HL-60/S4 (cell line): ENCODE measurements around the gene DOCK6.

ENCODE experiments used
- in situ Hi-C: fragments of 300-500 bp; cut with MboI; formaldehyde crosslinking; loops from 2 replicates; pipeline ENCODE4 v1.14.3; 2022; ENCODE audit warnings: low sequenced_read_pairs

Gene DOCK6

DNA sequence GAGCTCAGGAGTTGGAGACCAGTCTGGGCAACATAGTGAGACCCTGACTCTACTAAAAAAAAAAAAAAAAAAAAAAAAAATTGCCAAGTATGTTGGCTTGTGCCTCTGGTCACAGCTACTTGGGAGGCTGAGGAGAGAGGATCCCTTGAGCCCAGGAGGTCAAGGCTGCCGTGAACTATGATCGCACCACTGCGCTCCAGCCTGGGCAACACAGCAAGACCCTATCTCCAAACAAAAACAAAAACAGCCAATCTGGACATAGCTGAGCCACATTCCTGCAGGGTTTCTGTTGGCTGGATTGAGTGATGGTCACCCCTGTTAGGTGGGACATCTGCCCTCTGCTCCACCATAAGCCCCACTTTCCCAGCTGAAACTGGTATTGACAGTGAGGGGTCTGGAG is 36.5 kb downstream of the DOCK6 start:
- in situ Hi-C loops = no loop called here

DNA sequence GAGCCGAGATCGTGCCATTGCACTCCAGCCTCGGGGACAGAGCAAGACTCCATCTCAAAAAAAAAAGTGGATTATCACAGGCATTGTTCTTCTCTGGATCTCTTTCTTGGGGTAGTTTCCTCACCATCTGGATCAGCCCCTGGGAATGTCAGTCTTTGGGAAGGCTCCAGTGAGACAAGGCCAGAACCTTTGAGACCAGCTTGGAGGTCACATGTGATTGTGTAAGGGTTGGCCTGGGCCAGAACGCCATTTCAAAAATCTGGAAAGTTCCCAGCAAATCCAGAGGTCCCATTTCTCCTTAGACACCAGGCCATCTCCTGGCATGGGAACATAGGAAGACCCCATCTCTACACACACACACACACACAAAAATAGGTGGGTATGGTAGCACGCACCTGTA is 37.2 kb downstream of the DOCK6 start:
- in situ Hi-C loops = no loop called here

DNA sequence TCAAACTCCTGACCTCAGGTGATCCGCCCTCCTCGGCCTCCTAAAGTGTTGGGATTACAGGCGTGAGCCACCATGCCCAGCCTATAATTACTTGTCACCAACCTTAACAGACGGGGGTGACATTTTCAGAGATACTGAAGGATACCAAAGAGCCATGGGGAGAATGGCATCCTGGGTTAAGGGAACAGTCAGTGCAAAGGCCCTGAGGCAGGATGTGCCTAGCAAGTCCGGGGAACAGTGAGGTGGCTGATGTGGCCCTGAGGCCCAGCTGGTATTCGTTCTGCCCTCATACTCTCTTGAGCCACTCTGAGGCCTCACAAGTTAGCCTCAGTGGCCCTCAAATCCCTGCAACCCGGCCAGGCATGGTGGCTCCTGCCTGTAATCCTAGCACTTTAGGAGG is 37.9 kb downstream of the DOCK6 start:
- in situ Hi-C loops = no loop called here

DNA sequence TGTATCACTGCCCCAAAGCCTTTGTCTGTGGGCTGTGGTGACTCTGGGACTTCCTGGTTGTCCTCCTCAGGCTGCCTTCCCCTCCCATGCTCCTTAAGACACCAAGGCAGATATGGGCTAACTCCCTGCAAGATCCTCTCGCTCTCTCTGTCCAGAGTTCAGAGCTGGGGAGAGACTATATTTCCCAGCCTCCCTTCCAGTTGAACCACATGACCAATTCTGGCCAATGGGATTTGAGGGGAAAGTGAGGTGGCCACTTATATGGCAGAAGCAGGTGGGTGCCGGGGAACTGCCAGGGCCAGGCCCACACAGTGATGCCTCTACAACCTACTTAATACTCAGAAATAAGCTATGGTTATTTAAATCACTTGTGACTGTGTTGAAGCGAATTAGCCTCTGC is 39.1 kb downstream of the DOCK6 start:
- in situ Hi-C loops = no loop called here

DNA sequence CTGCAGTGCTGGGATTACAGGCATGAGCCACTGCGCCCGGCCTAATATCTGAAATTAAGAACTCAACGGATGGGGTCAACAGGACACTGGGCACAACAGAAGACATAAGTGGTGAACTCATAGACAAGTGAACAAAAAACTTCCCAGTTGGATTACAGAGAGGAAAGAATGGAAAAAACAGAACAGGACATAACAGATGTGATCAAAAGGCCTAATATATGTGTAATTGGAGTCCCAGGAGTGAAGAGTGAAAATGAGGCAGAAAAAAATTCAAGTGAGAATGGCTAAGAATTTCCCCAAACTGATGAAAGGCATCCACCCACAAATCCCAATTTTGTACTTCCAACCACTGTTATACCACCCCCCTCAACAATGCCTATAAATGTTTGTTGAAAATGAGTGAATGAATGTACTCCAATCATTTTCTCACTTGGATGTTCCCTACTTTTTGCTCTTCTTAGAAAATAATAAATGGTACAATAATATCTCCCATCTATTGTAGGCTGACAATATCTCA is 41.2 kb downstream of the DOCK6 start:
- in situ Hi-C loops = no loop called here

DNA sequence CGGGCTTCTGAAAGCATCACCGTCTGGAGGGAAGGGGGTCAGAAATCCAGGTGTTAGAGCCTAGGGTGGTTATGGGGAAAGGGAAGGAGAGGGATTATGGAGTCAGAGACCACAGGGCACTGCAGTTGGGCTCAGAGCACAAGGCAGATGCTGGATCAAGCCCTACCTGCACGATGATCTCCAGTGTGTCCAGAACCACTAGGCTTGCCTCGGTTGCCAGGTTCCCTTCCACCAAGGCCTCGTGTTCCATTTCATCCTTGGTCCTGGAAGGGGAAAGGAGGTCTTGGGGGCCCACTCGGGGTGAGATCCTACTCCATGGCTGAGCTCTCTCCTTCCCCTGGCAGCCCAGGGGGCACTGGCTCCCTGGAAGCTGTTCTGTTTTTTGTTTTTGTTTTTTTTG is 47.9 kb downstream of the DOCK6 start:
- in situ Hi-C loops = no loop called here

DNA sequence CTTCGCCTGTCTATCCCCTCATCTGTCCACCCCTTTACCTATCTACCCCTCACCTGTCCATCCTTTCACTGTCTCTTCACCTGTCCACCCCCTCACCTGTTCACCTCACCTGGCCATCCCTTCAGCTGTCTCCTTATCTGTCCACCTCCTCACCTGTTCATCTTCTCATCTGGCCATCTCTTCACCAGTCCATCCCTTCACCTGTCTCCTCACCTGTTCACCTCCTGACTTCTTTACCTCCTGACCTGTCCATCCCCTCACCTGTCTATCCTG is 51.7 kb downstream of the DOCK6 start:
- in situ Hi-C loops = no loop called here

DNA sequence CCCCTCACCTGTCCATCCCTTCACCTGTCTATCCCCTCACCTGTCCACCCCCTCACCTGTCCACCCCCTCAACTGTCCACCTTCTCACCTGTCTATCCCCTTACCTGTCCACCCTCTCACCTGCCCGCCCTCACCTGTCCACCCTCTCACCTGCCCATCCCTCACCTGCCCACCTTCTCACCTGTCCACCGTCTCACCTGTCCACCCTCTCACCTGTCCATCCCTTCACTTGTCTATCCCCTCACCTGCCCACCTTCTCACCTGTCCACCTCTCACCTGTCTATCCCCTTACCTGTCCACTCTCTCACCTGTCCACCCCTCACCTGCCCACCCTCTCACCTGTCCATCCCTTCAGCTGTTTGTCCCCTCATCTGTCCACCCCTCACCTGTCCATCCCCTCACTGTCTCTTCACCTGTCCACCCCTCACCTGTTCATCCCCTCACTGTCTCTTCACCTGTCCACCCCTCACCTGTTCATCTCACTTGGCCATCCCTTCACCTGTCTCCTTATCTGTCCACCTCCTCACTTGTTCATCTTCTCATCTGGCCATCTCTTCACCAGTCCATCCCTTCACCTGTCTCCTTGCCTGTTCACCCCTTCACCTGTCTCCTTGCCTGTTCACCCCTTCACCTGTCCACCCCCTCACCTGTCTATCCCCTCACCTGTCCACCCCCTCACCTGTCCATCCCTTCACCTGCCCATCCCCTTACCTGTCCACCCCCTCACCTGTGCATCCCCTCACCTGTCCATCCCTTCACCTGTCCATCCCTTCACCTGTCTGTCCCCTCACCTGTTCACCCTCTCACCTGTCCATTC is 52.3 kb downstream of the DOCK6 start:
- in situ Hi-C loops = loop anchor here (10.0 kb wide), 1 partner anchor 275 kb away; no protein-coding TSS in a partner anchor

DNA sequence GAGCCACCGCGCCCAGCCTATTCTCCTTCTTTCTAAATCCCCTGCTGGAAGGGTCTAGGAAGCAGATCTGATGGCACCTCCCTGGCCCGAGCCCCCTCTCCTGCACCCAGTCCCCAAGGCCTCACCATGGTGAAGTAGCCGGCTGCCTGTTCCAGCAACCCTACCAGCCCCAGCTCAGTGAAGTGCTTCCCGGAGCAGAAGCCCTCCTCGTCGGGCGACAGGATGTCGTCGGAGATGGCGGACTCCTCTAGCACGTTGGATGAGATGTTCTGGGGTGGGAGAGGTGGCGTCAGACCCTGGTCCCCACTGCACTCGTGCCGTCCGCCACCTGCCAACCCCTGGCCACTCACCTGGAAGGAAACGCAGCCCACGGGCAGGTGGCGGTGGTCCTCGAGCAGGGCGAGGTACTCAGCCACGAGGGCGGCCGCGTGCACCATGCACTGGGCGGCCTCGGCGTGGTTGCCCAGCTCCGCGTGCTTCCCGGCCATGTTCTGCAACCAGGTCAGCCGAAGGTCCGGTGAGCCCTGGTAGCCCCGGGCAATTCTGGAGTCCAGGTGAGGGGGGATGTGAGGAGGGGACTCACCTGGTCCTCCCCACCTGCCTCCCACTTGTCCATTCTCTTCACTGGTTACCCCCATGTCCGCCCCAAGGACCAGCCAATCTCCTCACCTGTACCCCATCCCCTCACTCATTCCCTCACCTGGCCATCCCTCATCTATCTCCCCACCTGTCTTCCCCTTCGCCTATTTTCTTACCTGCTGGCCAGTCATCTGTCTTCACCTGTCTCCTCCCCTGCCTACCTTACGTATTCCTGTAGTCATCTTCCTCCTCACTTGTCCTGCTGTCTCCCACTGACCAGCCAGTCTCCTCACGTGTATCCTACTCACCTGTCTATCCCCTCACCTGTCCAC is 53.5 kb downstream of the DOCK6 start:
- in situ Hi-C loops = loop anchor here (10.0 kb wide), 1 partner anchor 274 kb away; no protein-coding TSS in a partner anchor

DNA sequence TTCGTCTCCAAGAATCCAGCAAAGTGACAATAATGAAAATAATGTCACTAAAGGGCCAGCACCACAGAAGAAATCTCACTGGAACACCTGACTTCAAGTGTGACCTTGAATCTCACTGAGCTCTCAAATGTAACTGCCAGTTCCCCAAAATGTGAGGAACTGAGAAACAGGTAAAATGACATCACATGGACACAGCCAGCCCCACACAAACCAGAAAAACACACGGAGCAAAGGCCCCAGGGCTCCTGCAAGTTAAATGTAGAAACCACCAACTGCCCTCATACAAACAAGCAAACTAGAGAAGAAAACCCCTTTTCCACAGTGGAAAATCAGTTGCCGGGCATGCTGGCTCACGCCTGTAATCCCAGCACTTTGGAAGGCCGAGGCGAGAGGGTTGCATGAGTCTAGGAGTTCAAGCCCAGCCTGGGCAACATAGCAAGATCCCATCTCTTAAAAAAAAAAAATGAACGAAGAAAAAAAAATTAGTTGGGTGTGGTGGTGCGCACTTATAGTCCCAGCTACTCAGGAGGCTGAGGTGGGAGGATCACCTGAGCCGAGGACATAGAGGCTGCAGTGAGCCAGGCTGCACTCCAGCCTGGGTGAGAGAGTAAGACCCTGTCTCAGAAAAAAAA is 56.3 kb downstream of the DOCK6 start:
- in situ Hi-C loops = loop anchor here (10.0 kb wide), 1 partner anchor 271 kb away; no protein-coding TSS in a partner anchor

DNA sequence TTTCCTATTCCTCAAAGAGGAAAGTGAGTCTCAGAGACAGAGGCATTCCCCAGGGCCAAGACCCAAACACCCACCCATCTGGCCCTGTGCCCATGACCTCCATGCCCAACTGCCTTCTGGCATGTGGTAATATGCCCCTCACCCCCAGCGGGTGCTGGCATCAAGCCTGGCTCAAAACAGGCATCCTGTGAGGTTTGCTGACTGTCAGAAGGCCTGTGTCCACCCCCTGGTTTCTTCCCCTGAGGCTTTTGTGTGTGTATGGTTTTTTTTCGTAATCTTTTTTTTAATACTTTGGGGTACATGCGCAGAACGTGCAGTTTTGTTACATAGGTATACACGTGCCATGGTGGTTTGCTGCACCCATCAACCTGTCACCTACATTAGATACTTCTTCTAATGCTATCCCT is 57.4 kb downstream of the DOCK6 start:
- in situ Hi-C loops = loop anchor here (5.0 to 10.0 kb wide), 2 partner anchors 73 to 270 kb away; no protein-coding TSS in a partner anchor

DNA sequence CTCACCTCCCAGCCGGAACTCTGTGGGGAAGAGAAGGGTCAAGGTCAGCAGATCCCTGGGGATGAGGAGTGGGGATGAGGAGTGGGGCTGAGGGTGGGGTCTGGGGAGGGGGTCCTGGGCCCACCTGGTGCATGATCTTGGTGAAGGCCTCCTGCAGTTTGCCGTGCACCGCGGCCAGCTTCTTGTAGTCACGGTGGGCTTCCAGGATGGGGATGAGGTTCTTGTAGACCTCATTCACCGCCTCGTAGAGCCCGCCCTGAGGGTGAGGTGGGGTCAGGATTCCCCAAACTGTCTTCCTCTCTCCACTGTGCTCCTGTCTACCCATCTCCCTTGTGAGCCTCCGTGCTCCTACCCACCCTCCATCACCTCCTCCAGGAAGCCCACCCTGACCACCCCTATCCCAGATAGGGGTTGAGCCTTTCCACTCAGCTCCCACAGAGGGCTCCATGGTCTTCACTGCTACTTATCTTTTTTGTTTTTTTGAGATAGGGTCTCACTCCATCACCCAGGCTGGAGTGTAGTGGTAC is 58.2 kb downstream of the DOCK6 start:
- in situ Hi-C loops = loop anchor here (5.0 to 10.0 kb wide), 2 partner anchors 72 to 269 kb away; no protein-coding TSS in a partner anchor

DNA sequence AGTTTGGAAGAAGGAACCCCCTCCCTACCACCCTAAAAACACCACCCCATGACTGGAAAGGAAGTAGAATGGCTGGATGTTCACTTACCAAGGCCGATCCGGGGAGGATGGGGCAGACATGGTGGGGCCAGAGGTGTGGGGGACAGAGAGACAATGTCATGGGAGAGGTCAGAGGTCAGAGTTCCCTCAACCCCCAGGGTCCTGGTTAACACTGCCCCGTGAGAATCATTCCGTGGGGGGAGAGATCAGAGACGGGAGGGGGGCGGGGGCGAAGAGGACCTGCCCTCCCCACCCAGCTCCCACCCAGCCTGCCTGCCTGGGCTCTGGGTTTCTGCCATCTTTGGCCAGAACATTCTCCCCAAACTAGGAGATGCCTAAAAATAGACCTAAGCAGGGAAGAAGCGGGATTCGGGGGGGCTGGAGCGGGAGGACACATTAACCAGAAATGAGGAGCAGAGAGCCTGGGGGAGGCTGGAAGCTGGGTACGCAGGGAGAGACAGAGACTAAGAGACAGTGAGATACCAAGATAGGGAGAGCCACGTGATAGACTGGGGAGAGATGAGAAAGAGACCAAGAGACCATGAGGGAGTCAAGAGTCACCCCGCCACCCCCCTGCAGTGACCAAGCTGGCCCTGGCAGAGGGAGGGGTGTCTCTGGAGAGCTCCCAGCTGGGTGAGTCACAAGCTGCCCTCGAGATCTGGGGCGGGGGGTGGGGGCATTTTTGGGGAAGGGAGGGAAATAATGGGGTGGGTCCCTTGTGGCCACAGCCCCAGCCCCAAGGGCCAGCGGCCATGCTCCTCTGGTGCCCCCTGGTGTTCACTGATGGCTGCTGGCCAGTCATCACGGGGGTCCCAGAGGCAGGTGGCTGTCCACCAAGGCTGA is 58.9 kb downstream of the DOCK6 start:
- in situ Hi-C loops = loop anchor here (5.0 to 10.0 kb wide), 2 partner anchors 71 to 269 kb away; no protein-coding TSS in a partner anchor

DNA sequence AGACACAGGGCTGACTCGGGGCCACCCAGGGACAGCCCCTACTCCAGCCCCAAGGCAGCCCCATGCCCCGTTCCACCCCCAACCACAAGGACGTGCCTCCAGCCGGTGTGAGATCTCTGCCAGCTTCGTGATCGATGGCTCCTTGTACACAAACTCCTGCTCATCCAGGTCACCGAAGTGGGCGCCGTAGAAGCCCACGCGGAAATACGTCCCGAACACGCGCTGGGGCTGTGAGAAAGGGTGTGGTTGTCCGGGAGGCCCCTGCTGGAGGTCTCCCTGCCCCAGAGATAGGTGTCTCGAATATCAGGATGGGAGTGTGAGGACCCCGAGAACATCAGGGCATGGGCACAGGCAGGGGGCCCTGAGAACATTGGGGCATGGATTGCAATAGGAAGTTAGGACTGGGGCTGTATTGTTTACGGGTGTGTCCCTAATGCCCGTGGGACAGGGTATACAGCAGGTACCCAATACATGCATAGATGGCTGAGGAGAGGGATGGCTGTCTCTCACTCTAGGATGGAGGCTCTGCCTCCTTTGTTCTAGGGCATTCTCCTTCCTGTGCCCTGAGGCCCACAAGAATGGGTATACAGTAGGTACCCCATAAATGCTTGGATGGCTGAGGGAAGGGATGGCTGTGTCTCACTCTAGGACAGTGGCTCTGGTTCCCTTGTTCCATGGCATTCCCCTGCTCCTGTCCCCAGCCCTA is 59.7 kb downstream of the DOCK6 start:
- in situ Hi-C loops = loop anchor here (5.0 to 10.0 kb wide), 2 partner anchors 70 to 268 kb away; no protein-coding TSS in a partner anchor

DNA sequence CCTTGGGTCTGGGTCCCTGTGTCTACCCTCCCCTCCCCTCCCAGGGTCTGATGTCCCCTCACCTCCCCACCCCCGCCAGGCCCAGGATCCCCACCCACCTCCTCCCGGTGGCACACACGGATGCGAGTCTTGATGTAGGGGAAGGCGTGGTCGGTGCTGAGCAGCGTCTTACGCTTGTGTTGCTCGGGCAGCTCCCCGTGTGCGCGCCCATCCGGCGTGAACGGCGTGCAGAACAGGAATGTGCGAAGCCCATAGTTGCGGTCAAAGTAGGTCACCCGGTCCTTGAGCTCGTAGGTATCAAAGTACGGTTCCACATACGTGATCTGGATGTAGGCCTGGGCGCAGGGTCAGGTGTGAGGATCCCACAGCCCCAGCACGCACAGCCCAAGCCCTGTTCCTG is 60.5 kb downstream of the DOCK6 start:
- in situ Hi-C loops = loop anchor here (5.0 to 10.0 kb wide), 2 partner anchors 69 to 267 kb away; no protein-coding TSS in a partner anchor

DNA sequence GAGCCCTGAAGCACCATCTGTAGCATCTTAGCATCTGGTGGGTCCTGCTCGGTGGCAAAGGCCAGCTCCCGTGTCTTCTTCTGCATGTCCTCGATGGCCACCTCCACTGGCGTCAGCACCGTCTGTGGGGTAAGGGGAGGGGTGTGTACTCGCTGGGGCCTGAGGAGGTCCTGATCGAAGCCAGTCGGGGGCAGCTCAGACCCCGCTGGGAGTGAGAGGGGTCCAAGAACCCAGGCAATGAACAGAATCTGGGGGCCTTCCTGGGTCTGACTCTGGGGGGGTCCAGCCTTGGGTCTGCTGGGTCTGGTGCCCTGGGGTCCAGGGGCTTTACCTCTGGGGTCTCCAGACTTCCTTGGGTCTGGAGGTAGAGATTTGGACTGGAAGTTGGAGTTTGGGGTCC is 61.4 kb downstream of the DOCK6 start:
- in situ Hi-C loops = loop anchor here (5.0 to 10.0 kb wide), 2 partner anchors 69 to 266 kb away; no protein-coding TSS in a partner anchor

DNA sequence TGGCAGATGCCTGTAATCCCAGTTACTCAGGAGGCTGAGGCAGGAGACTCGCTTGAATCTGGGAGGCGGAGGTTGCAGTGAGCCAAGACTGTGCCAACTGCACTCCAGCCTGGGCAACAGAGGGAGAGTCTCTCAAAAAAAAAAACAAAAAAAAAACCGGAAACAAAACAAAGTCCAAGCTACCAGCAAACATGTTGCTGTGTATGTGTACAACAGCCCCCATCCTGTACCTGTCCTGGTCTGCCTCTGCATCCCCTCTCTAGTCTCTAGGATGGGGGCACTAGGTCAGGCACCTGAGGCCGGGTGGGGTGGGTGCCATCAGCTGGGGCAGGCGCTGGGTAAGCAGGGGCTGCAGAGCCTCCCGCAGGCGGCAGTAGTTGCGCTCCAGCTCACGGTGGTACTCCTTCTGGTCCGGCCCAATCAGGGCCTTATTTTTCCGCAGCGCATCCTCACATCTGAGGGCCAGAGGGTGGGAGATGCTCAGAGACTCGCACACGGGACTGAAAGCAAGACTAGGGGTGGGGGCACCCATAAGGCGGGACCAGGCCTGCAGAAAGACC is 62.2 kb downstream of the DOCK6 start:
- in situ Hi-C loops = loop anchor here (5.0 to 10.0 kb wide), 2 partner anchors 68 to 265 kb away; no protein-coding TSS in a partner anchor

DNA sequence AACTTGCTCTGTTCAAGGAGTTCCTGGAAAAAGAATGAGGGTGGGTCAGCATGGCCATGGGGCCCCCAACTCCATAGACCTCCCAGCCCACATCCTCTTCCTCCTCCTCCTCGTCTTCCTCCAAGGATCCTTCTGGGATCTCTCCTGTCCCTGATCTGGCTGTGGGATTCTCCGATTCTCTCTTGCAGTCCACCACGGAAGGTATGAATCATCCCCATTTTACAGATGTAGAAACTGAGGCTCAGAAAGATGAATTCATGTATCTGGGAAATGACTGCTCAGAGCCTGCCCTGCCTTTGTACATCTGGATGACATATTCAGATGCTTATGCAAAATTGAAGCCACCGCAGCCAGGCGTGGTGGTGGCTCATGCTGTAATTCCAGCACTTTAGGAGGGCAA is 62.8 kb downstream of the DOCK6 start:
- in situ Hi-C loops = no loop called here
